Ishikawa (cell line): ENCODE results near the gene SMAD3.

Source experiments
- CEBPB ChIP-seq: IDR thresholded peaks from 2 replicates; pipeline ENCODE4 v1.6.1; 2012
- CREB1 ChIP-seq: IDR thresholded peaks from 2 replicates; pipeline ENCODE4 v1.6.1; 2012; ENCODE audit warnings: low read depth
- EGR1 ChIP-seq: IDR thresholded peaks from 2 replicates; pipeline ENCODE4 v1.6.1; 2012
- EP300 ChIP-seq: IDR thresholded peaks from 2 replicates; pipeline ENCODE4 v1.6.1; 2012; ENCODE audit warnings: borderline replicate concordance
- FOXM1 ChIP-seq: IDR thresholded peaks from 2 replicates; pipeline ENCODE4 v1.6.1; 2012; ENCODE audit warnings: low read depth, borderline replicate concordance
- MAX ChIP-seq: IDR thresholded peaks from 2 replicates; pipeline ENCODE4 v1.6.1; 2012
- NFIC ChIP-seq: IDR thresholded peaks from 2 replicates; pipeline ENCODE4 v1.6.1; 2012
- RAD21 ChIP-seq: IDR thresholded peaks from 2 replicates; pipeline ENCODE4 v1.6.1; 2012; ENCODE audit warnings: low read depth
- TAF1 ChIP-seq: IDR thresholded peaks from 2 replicates; pipeline ENCODE4 v1.6.1; 2012; ENCODE audit warnings: low read depth, mild to moderate bottlenecking
- TCF12 ChIP-seq: IDR thresholded peaks from 2 replicates; pipeline ENCODE4 v1.6.1; 2012; ENCODE audit warnings: low read depth
- TEAD4 ChIP-seq: IDR thresholded peaks from 2 replicates; pipeline ENCODE4 v1.6.1; 2012
- YY1 ChIP-seq: IDR thresholded peaks from 2 replicates; pipeline ENCODE4 v1.6.1; 2012; ENCODE audit warnings: low read depth
- ZBTB7A ChIP-seq: IDR thresholded peaks from 2 replicates; pipeline ENCODE4 v1.6.1; 2012; ENCODE audit warnings: low read depth
- TF ChIP-seq, protein P1 (sequence below): IDR thresholded peaks from 2 replicates; pipeline ENCODE4 v1.6.1; 2012; ENCODE audit warnings: low read depth, mild to moderate bottlenecking
- TF ChIP-seq, protein P2 (sequence below): IDR thresholded peaks from 2 replicates; pipeline ENCODE4 v1.6.1; 2012

The SMAD3 gene

GRCh38 chr15:67100124-67100791 lies 34.9 kb downstream of the SMAD3 start:
- TF ChIP-seq FOXM1 (no peak), TEAD4 (no peak), MAX (no peak), ZBTB7A (no peak)
- TF ChIP-seq, protein P1, sequence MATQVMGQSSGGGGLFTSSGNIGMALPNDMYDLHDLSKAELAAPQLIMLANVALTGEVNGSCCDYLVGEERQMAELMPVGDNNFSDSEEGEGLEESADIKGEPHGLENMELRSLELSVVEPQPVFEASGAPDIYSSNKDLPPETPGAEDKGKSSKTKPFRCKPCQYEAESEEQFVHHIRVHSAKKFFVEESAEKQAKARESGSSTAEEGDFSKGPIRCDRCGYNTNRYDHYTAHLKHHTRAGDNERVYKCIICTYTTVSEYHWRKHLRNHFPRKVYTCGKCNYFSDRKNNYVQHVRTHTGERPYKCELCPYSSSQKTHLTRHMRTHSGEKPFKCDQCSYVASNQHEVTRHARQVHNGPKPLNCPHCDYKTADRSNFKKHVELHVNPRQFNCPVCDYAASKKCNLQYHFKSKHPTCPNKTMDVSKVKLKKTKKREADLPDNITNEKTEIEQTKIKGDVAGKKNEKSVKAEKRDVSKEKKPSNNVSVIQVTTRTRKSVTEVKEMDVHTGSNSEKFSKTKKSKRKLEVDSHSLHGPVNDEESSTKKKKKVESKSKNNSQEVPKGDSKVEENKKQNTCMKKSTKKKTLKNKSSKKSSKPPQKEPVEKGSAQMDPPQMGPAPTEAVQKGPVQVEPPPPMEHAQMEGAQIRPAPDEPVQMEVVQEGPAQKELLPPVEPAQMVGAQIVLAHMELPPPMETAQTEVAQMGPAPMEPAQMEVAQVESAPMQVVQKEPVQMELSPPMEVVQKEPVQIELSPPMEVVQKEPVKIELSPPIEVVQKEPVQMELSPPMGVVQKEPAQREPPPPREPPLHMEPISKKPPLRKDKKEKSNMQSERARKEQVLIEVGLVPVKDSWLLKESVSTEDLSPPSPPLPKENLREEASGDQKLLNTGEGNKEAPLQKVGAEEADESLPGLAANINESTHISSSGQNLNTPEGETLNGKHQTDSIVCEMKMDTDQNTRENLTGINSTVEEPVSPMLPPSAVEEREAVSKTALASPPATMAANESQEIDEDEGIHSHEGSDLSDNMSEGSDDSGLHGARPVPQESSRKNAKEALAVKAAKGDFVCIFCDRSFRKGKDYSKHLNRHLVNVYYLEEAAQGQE = no peak

- TF ChIP-seq ZBTB7A (no peak), TEAD4 (no peak), YY1 (no peak), EGR1 (no peak), MAX (no peak), TAF1 (no peak), EP300 (no peak)
These were observed 35.6 kb downstream of the SMAD3 start for GRCh38 chr15:67100801-67101581.

DNA sequence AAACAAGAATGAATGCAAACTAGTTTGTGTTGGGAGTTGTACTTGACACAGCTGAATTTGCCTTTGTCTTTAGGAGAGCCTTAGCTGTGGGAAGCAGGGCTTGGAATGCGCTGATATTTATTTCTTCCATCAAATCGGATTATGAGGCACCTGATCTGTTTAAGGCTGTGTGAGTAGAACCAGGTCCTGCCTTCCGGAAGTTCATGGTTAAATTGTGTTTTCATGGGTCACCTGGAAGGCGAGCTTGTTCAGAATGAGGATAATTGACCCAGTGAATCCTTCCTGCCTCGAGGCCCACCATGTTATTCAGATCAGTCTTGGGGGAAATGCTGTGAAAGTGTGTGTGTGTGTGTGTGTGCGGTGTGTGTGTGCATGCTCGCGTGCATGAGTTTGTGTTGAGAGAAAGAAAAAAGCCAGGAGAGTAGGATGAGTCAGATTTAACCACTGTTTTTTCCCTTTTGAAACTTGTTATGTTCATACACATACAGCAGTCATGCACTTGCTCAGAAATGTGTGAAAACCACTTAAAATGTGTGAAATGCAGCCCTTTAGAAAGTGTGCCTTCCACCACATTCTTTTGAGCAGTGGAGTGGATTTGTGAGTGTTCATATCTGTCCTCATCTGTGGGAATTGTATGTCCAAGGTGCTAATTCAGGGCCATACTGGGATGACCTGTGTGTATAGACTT lies 36.7 kb downstream of the SMAD3 start:
- TF ChIP-seq TAF1 (no peak), EP300 (no peak), TCF12 (no peak), ZBTB7A (no peak), MAX (no peak), FOXM1 (no peak)
- TF ChIP-seq, protein P2, sequence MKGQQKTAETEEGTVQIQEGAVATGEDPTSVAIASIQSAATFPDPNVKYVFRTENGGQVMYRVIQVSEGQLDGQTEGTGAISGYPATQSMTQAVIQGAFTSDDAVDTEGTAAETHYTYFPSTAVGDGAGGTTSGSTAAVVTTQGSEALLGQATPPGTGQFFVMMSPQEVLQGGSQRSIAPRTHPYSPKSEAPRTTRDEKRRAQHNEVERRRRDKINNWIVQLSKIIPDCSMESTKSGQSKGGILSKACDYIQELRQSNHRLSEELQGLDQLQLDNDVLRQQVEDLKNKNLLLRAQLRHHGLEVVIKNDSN = no peak

GRCh38 chr15:67102599-67102929 lies 37.2 kb downstream of the SMAD3 start:
- TF ChIP-seq EP300 (no peak), EGR1 (no peak), CEBPB (no peak), FOXM1 (no peak), TCF12 (no peak), TAF1 (no peak), RAD21 (no peak)

GRCh38 chr15:67103021-67103420 lies 37.6 kb downstream of the SMAD3 start:
- TF ChIP-seq ZBTB7A = no peak
- TF ChIP-seq CEBPB = no peak
- TF ChIP-seq TCF12 = no peak
- TF ChIP-seq TAF1 = no peak

GRCh38 chr15:67103432-67103831 lies 38.0 kb downstream of the SMAD3 start:
- TF ChIP-seq CREB1 (no peak), CEBPB (no peak), NFIC (no peak), TAF1 (no peak), EP300 (no peak), RAD21 (no peak), FOXM1 (no peak), TEAD4 (no peak), ZBTB7A (no peak), YY1 (no peak), EGR1 (no peak), MAX (no peak), TCF12 (no peak)
- TF ChIP-seq, protein P2 = no peak
- TF ChIP-seq, protein P1 = no peak
